ENCODE data around the gene TENM3. TPM values are rescaled to one million over a fixed set of nuclear protein-coding genes. Genes with fewer than 3 reads are reported as not detected.

The TENM3 gene
- polyA plus RNA-seq, 4 donors, result 15.3 to 18.0 (median 17.9) TPM

DNA sequence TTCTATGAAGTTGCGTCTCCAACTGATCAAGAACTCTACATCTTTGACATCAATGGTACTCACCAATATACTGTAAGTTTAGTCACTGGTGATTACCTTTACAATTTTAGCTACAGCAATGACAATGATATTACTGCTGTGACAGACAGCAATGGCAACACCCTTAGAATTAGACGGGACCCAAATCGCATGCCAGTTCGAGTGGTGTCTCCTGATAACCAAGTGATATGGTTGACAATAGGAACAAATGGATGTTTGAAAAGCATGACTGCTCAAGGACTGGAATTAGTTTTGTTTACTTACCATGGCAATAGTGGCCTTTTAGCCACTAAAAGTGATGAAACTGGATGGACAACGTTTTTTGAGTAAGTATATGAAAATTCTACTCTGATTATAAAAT, 511.7 kb downstream of the TENM3 start:
- DNase-seq (ENCODE audit: low read depth in 4 of 4, low spot score in 3 of 4), result no peak

DNA sequence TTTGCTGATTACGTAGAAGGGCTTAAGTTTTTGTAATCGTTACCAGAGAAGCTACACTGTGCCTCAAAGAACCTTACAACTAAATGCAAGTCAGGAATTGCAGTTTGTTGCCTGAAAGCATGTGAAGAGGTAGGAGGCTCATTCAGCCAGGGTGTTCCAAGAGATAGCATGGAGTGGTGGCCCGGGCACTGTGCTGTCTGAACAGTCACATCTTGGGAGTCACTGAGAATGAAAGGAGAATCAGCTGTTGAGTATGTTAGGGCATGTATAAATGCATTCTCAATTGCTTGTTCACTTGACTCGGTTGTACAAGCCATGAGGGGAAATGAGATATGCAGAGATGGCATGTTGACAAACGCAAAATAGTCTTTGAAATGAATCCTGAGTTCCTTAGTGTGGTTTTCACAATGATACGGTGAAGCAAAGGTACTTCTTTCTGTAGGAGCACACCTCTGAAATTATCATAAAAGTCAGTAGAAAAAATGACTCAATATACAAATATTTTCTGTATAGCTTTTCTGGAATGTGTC, 513.0 kb downstream of the TENM3 start:
- no peak for DNase-seq (ENCODE audit: low read depth in 4 of 4, low spot score in 3 of 4)

DNA sequence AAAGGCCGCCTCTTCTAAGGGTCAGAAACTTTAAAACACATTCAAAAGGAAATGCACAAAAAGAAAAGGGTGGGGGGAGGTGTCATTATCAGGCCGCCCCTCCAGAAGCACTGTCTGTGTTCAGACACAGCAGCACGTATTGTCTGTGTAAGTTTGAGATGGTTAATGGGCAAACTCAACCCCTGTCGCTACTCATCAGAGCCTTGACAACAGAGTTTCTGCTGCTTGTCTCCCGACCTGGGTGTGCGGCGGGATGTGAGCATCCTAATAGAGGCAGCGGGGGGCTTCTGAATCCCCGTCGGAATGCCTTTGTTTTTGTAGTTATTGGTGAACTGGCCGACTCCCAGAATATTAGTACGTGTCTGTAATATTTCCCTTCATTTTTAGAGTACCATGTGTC, 515.1 kb downstream of the TENM3 start:
- DNase-seq (ENCODE audit: low read depth in 4 of 4, low spot score in 3 of 4), result no peak

DNA sequence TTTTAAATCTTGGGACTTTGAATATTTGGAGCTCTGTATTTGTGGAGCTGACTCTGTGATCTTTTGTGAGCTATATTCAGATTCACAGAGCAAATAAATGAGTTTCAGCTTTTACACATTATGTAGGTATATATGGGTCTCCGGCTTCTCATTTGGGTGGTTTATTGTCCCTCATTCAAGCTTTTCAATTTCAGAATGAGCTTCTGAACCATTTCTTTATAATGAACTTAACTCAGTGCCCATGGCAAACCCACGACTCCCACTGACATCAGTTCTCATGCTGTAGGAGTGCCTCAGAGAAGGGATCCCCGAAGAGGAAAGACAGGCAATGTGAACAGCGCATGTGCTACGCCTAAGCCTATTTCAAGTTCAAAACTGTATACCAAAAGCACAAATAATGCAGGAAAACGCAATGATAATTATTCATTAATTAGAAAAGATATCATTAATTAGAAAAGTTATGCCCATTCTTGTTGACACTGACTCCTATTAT, 517.4 kb downstream of the TENM3 start:
- no peak for DNase-seq (ENCODE audit: low read depth in 4 of 4, low spot score in 3 of 4)

DNA sequence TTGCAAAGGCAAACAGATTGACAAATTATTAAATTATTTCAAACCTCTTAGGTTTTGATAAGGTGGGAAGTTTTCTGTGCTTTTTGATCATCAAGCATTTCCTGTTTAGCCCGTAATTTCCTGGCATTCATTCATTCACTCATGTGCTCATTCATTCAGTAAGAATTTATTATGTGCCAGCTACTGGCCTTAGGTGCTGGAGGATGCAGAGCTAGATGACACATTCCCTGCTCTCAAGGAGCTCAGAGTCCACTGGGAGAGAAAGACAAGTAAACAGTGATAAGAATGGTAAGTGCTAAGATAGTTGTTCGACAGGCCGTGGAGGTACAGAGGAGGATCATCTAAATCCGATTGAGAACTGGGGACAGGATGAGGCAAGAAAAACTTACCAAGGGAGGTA, 520.9 kb downstream of the TENM3 start:
- DNase-seq (ENCODE audit: low read depth in 4 of 4, low spot score in 3 of 4), result no peak

DNA sequence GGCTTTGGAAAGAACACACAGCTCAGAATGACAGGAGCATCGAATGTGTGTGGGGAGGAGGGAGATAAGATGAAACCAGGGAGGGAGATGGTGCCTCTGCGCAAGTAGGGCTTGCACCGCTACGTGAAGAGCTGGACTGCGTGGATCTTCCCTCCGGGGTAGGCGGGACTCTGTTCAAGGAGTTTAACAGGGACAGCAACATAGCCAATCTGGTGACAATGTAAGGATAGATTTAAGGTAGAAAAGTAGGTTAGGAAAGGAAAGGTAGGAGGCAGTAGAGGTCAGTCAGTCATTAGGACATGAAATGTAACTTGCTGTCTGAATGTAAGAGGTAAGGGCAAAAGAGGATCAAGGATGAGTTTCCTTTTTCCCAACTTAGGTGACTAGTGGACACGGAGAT, 521.4 kb downstream of the TENM3 start:
- no peak for DNase-seq (ENCODE audit: low read depth in 4 of 4, low spot score in 3 of 4)

DNA sequence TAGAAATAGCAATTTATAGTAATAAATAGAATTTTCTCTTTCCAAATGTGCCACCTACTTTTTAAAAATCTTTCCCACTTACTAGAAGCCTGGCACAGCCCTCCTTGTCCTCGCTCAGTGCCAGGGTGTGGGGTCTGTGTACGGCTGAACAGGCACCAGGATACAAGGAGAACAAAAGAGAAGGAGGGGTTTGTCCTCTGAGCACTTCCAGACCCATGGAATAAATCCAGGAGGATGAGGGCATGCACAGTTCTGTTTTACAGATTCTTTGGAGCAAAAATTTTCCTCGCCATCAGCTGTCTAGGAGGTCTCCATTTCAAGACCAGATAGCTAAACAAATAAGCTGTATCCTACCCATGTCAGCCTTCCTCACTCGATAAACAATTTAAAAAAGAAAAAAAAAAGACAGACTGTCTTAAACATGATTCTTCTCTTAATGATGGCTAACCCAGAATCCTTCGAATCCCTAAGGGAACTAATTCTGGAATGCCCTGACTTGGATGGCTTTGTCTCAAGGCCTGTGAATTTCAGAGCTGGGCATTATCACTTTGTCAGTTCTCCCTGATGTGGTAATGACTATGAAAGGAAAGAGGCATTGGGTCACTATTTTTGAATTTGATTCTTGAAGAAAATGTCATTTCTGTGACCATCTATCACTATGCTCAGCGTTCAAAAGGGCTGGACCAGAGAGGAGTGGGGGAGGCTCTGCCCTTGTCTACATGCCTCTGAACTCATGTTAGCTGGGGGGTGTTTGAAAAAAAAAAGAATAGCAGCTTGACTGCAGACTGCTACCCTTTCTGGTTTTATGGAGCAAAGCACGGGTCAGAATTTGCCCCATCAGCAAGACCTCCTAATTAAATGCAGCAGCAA, 523.0 kb downstream of the TENM3 start:
- no peak for DNase-seq (ENCODE audit: low read depth in 4 of 4, low spot score in 3 of 4)

DNA sequence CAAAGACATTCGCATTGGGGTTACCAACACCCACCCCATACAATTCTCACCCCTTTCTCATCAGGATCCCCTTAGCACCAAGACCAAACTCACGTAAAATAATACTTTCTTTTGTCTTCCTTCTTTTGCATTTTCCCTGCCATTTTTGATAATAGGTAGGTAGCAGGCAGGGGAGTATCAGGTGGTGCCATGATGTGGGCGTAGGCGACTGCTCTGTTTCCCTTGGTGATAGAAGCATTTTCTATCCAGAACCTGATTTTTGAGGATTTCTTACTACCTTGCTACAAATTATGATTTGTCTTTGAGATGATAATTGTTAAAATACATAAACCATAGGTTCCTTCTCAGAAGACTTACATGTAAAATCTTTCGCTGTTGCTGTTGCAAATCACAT, 523.7 kb downstream of the TENM3 start:
- no peak for DNase-seq (ENCODE audit: low read depth in 4 of 4, low spot score in 3 of 4)

DNA sequence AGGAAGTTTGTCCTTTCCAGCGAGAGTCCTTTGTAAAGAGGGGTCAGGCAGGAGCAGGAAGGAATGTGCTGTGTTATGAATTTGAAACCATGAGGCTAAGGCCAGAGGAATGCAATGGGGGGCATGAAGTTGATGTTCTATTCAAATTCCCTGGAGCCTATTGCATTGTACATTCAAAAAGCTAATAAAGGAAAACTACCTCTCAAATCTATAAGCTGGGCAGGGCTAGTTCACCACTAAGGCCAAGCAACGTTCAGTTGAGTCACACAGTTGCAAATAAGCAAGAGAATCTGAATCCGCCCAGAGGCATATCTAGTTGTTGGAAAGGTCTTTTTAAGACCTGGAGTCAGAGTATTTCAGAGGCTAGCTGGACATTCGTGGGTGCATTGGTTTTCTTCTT, 525.6 kb downstream of the TENM3 start:
- no peak for DNase-seq (ENCODE audit: low read depth in 4 of 4, low spot score in 3 of 4)

DNA sequence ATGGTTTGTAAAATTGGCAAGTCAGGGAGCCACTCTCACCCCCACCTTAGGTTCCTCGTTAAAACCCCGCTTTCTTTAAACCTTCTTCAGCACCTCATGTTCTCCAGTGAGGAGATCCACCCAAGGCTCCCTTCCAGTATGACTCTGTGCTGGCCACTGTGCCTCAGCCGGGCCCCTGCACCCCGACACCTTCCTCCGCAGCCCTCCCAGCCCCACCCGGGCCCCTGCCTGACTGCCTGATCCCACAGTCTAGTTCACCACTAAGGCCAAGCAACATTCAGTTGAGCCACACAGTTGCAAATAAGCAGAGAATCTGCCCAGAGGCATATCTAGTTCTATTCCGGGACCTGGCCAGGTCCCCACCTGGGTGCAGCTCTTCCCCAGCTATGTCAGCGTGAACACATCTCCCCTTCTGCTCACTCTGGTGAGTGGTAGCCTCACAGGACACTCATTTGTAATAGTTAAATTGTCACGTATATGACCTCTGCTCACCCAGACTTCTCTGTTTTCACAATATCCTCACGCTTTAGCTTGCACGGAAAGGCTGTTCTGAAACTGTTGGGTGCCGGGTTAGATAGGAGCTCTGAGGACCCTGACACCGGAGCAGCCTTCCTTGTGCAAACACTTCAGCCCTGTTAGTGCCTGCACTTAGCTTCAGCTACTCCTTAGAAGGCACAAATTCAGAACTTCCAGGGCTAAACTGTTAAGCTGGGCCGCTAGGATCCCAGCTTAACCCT, 527.2 kb downstream of the TENM3 start:
- DNase-seq (ENCODE audit: low read depth in 4 of 4, low spot score in 3 of 4), result no peak

DNA sequence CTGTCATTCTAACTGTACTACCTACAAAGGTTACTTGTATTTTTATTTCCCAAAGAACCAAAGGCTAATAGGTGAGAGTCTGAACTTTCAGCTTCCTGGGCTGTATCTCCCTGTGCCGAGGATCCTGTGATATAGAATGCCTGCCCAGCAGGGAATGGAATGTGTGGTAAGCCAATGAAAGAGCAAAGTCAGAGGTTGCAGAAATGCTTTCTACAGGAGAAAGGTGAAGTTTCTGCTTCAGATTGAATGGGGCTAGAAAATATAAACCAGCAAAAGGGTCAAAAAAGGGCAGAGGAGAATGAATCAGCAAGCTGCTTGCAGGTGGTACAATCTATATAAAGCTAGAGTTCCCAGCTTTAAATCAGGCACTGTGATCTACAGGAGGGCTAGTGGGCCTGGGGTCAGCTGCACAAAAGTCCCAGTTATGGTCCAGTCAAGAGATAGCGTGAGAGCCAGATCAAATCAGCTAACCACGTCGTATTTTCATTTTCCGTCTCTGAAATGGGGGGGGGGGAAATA, 527.9 kb downstream of the TENM3 start:
- DNase-seq (ENCODE audit: low read depth in 4 of 4, low spot score in 3 of 4), result no peak

DNA sequence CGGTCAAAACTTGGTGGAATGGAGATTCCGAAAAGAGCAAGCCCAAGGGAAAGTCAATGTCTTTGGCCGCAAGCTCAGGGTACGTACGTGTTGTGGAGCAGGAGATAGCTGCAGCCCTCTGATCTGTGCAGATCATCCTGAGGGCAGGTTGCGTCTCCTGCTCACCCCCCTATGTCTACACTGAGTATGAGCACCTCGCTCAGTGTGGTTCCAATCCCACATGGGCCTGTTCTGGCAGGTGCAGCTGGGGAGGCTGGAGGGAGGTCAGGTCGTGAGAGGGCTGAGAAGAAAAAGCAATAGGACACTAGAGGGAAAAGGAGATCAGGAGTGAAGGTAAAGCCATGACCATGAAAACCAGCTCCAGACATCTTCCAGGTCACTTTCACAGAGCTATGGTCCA, 531.9 kb downstream of the TENM3 start:
- DNase-seq (ENCODE audit: low read depth in 4 of 4, low spot score in 3 of 4), result no peak

DNA sequence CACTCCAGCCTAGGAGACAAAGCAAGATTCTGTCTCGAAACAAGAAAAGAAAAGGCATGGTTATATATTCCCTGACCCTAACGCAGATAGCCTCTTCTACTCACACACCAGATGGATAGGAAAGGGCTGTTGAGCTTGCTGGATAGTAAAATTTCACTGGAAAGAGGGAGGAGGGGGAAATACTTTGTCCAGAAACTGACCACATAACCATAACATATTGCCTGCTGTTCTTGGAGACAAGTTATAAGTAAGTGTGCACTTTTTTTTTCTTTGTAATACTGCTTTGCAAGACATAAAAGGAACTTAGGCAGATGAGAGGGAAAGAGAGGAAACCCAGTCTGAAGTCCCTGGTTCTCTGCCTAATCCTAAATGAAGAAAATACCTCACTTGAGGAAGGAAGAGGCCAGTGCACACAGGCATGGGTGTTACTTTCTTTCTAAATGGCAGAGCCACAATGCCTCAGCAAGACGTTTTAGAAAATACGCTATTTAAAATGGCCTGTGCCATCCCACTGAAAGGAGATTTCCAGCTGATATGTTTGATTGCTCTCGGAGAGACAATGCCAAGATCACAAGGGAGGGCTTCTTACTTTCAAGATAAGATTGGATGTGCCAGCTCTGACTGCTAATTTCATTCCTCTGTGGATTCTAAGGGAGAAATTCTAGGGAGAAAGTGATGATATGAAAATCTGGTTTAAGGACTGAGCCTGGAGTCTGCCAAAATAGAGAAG, 533.3 kb downstream of the TENM3 start:
- no peak for DNase-seq (ENCODE audit: low read depth in 4 of 4, low spot score in 3 of 4)

DNA sequence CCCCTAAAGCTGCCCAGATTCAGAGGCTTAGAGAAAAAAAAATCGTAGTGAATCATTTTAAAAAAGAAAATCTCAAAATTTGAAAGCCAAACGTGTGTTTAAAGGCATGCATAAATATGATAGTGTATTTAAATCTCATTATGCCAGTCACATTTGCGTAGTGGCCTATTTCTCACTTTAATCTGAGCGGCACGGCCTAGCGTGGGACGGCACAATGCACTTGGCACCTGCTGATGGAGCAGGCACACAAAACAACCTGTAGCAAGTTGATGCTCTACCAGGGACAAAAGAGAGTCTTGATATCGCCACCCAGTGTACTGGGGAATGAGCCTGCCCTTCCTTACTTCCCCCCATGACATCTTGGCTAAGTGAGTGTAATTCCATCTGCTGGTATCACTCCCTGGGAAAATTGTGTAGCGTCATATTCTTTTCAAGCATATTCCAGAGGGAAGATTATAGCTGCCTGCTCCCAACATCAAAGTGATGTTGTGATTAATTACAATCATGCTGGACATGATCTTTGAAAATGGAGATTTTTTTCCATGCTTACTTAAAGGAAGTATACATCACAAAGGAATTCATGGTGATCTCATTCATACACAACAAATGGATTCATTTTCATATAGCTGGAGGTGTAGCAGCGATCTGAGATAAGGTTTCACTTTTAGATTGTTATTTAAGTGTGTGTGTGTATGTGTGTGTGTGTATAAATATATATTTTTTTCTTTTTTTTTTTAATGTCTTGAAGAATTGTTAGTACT, 535.2 kb downstream of the TENM3 start:
- DNase-seq (ENCODE audit: low read depth in 4 of 4, low spot score in 3 of 4), result no peak

DNA sequence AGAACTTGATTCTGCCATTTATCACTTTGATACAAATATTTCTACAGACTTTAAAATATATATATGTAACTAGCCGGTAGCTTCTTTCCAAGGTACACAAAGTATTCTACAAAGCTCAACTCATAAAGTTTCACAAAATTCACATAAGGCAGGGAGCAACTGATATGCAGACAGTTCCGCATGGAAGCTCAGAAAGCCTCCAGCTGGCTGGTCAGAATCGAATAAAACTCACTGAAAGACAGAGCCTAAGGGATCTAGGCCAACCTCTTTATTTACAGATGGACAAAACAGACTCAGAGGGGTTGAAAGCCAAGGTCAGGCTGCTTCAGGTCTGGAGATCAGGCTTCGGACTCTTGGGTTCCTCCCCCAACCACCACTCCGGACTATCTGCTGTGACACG, 543.8 kb downstream of the TENM3 start:
- no peak for DNase-seq (ENCODE audit: low read depth in 4 of 4, low spot score in 3 of 4)

DNA sequence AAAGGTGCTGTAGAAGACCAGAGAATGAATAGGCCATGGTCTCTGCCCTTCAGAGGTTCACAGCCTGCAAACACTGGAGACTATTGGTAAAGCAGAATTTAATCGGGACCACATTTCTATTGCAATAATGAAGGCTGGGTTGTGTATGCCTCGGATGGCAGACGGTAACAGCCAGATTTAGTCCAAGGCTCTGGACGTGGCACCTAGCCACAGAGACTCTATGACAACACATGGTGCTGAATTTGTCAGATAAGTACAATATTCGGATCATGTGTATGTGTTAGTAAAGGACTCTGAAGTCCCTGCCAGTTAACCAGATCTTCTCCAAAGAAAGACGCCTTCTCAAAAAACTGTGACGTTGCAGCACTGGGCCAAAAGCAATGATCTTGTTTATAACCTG, 545.0 kb downstream of the TENM3 start:
- no peak for DNase-seq (ENCODE audit: low read depth in 4 of 4, low spot score in 3 of 4)

DNA sequence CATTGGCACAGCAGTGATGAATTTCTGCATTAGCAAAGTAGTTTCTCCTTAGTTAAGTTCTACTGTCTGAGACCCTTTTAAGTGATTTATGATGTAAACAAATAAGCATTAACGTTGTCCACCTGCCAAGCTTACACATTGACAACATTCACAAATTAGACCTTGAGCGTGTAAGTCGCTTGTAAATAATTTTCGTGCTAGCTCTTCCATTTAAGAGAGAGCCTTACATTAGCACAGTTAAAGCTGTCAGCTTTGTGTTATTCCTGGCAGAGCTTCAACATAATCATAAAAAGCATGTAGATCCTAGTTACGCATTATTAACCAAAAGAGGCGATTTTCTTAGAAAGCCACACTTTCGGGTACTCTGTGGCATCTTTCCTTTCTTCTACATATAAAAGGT, 546.3 kb downstream of the TENM3 start:
- no peak for DNase-seq (ENCODE audit: low read depth in 4 of 4, low spot score in 3 of 4)

DNA sequence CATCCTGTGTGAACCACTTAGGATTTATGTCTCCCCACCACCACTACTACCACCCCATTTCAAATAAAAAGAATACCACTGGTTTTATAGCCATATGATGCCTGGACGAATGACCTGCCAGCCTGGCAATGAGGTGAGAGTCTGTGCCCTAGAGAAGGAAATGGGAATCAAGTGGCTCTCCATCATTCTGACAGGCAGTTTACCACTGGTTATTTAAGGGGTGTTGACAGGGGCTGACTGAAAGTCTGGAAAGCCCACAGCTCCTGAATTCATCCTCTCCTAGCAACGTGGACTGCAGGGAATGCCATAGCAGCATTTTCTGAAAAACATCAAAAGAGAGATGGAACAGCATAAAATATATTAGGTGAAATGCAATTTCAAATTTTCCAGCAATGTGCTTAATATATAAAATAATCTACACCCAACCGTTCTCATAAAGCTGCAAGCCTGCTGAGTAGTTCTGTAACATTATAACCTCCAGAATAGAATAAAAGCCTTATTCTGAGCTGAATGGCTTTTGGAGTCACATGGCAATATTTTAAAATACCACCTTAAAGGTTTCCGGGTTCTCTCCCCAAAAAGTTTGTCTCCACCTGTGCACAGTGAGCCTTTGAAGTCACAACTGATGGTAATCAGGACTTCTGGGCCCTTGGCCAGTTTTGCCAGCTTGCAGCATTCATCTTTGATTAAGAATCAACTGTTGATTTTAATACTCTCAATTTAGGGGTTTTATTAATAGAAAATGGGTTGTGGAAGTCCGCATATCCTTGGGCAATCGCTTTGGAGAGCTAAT, 552.4 kb downstream of the TENM3 start:
- no peak for DNase-seq (ENCODE audit: low read depth in 4 of 4, low spot score in 3 of 4)

DNA sequence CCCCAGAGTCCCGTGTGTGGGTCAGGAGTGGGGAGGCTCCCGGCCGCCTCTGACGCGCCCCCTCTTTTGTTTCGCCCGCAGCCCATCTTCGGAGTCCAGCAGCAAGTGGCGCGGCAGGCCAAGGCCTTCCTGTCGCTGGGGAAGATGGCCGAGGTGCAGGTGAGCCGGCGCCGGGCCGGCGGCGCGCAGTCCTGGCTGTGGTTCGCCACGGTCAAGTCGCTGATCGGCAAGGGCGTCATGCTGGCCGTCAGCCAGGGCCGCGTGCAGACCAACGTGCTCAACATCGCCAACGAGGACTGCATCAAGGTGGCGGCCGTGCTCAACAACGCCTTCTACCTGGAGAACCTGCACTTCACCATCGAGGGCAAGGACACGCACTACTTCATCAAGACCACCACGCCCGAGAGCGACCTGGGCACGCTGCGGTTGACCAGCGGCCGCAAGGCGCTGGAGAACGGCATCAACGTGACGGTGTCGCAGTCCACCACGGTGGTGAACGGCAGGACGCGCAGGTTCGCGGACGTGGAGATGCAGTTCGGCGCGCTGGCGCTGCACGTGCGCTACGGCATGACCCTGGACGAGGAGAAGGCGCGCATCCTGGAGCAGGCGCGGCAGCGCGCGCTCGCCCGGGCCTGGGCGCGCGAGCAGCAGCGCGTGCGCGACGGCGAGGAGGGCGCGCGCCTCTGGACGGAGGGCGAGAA, 556.5 kb downstream of the TENM3 start:
- no peak for DNase-seq (ENCODE audit: low read depth in 4 of 4, low spot score in 3 of 4)

All from right renal pelvis (tissue), 4 donors.